ENCODE measurements around the gene MAST2.
"Not testable (repeated sequence)": the region's sequence is repeated elsewhere in the genome, so short reads cannot be mapped to it uniquely, and the experiment has no call there.

DNA sequence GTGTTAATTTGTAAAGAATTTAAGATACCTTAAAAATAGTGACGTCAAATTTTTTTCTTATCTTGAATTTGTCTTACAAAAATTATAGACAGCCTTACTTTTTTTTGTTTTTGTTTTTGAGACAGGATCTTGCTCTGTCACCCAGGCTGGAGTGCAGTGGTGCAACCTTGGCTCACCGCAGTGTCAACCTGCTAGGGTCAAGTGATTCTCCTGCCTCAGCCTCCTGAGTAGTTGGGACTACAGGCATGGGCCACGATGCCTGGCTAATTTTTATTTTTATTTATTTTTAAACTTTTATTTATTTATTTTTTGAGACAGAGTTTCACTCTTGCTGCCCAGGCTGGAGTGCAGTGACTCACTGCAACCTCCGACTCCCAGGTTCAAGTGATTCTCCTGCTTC, 40.6 kb downstream of the MAST2 start:
- TF ChIP-seq, protein P1, sequence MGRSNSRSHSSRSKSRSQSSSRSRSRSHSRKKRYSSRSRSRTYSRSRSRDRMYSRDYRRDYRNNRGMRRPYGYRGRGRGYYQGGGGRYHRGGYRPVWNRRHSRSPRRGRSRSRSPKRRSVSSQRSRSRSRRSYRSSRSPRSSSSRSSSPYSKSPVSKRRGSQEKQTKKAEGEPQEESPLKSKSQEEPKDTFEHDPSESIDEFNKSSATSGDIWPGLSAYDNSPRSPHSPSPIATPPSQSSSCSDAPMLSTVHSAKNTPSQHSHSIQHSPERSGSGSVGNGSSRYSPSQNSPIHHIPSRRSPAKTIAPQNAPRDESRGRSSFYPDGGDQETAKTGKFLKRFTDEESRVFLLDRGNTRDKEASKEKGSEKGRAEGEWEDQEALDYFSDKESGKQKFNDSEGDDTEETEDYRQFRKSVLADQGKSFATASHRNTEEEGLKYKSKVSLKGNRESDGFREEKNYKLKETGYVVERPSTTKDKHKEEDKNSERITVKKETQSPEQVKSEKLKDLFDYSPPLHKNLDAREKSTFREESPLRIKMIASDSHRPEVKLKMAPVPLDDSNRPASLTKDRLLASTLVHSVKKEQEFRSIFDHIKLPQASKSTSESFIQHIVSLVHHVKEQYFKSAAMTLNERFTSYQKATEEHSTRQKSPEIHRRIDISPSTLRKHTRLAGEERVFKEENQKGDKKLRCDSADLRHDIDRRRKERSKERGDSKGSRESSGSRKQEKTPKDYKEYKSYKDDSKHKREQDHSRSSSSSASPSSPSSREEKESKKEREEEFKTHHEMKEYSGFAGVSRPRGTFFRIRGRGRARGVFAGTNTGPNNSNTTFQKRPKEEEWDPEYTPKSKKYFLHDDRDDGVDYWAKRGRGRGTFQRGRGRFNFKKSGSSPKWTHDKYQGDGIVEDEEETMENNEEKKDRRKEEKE (IDR thresholded peaks at IDR 0.05), result not testable (repeated sequence)
- TF ChIP-seq, protein P2, sequence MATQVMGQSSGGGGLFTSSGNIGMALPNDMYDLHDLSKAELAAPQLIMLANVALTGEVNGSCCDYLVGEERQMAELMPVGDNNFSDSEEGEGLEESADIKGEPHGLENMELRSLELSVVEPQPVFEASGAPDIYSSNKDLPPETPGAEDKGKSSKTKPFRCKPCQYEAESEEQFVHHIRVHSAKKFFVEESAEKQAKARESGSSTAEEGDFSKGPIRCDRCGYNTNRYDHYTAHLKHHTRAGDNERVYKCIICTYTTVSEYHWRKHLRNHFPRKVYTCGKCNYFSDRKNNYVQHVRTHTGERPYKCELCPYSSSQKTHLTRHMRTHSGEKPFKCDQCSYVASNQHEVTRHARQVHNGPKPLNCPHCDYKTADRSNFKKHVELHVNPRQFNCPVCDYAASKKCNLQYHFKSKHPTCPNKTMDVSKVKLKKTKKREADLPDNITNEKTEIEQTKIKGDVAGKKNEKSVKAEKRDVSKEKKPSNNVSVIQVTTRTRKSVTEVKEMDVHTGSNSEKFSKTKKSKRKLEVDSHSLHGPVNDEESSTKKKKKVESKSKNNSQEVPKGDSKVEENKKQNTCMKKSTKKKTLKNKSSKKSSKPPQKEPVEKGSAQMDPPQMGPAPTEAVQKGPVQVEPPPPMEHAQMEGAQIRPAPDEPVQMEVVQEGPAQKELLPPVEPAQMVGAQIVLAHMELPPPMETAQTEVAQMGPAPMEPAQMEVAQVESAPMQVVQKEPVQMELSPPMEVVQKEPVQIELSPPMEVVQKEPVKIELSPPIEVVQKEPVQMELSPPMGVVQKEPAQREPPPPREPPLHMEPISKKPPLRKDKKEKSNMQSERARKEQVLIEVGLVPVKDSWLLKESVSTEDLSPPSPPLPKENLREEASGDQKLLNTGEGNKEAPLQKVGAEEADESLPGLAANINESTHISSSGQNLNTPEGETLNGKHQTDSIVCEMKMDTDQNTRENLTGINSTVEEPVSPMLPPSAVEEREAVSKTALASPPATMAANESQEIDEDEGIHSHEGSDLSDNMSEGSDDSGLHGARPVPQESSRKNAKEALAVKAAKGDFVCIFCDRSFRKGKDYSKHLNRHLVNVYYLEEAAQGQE (IDR thresholded peaks at IDR 0.05; ENCODE audit: borderline replicate concordance in 1 of 2, low read depth in 1 of 2, low read length in 2 of 2), result not testable (repeated sequence)
- not testable (repeated sequence) for TF ChIP-seq DNMT1 (CRISPR knock-in tag; IDR thresholded peaks at IDR 0.05); NBN (conservative IDR thresholded peaks at IDR 0.05); EZH2 (conservative IDR thresholded peaks at IDR 0.05; ENCODE audit: low read depth, low read length); RFX5 (IDR thresholded peaks at IDR 0.05; ENCODE audit: low read depth, low read length); REPIN1 (CRISPR knock-in tag; IDR thresholded peaks at IDR 0.05; ENCODE audit: borderline replicate concordance, low read depth); CBFB (CRISPR knock-in tag; IDR thresholded peaks at IDR 0.05); ATM (IDR thresholded peaks at IDR 0.05; ENCODE audit: borderline replicate concordance)
- TF ChIP-seq, protein P3, sequence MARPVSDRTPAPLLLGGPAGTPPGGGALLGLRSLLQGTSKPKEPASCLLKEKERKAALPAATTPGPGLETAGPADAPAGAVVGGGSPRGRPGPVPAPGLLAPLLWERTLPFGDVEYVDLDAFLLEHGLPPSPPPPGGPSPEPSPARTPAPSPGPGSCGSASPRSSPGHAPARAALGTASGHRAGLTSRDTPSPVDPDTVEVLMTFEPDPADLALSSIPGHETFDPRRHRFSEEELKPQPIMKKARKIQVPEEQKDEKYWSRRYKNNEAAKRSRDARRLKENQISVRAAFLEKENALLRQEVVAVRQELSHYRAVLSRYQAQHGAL (CRISPR knock-in tag; IDR thresholded peaks at IDR 0.05; ENCODE audit: not compliant biosample characterization), result not testable (repeated sequence)
- TF ChIP-seq, protein P4, sequence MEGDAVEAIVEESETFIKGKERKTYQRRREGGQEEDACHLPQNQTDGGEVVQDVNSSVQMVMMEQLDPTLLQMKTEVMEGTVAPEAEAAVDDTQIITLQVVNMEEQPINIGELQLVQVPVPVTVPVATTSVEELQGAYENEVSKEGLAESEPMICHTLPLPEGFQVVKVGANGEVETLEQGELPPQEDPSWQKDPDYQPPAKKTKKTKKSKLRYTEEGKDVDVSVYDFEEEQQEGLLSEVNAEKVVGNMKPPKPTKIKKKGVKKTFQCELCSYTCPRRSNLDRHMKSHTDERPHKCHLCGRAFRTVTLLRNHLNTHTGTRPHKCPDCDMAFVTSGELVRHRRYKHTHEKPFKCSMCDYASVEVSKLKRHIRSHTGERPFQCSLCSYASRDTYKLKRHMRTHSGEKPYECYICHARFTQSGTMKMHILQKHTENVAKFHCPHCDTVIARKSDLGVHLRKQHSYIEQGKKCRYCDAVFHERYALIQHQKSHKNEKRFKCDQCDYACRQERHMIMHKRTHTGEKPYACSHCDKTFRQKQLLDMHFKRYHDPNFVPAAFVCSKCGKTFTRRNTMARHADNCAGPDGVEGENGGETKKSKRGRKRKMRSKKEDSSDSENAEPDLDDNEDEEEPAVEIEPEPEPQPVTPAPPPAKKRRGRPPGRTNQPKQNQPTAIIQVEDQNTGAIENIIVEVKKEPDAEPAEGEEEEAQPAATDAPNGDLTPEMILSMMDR (CRISPR knock-in tag; IDR thresholded peaks at IDR 0.05), result not testable (repeated sequence)
- TF ChIP-seq, protein P5, sequence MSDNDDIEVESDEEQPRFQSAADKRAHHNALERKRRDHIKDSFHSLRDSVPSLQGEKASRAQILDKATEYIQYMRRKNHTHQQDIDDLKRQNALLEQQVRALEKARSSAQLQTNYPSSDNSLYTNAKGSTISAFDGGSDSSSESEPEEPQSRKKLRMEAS (IDR thresholded peaks at IDR 0.05), result not testable (repeated sequence)

Measured in HepG2 (cell line).